Neural progenitor cell (in vitro differentiated cells): ENCODE data around the gene SPON1. TPM values are rescaled to one million over a fixed set of nuclear protein-coding genes. Genes with fewer than 3 reads are reported as not detected.
A peak's percentile ranks its signal among the peaks of the same experiment; 100 is the strongest.

Source experiments
- DNase-seq: peaks from one replicate; pipeline ENCODE4 v3.0.0-alpha.2; 2016; ENCODE audit warnings: low spot score
- H2AFZ ChIP-seq: fragments of 200-600 bp; sonication (generic); replicated peaks from 2 replicates; pipeline ENCODE4 v1.6.1; 2016; ENCODE audit warnings: antibody characterized with exemption
- H3F3A ChIP-seq: fragments of 200-600 bp; sonication (generic); 2 replicates; pipeline ENCODE4 v1.6.1; 2016; ENCODE audit warnings: antibody characterized with exemption, low read depth
- H3K27ac ChIP-seq: fragments of 200-600 bp; sonication (generic); 2 replicates; pipeline ENCODE4 v1.5.1; 2016; ENCODE audit warnings: mild to moderate bottlenecking
- H3K27me3 ChIP-seq: fragments of 200-600 bp; sonication (generic); 2 replicates; pipeline ENCODE4 v1.6.1; 2016; ENCODE audit warnings: mild to moderate bottlenecking, moderate library complexity
- H3K36me3 ChIP-seq: fragments of 200-600 bp; sonication (generic); 2 replicates; pipeline ENCODE4 v1.5.1; 2016
- H3K4me1 ChIP-seq: fragments of 200-600 bp; sonication (generic); 2 replicates; pipeline ENCODE4 v1.6.1; 2016; ENCODE audit warnings: mixed run types
- H3K4me2 ChIP-seq: fragments of 200-600 bp; sonication (generic); 2 replicates; pipeline ENCODE4 v1.6.1; 2016
- H3K4me3 ChIP-seq: fragments of 200-600 bp; sonication (generic); 2 replicates; pipeline ENCODE4 v1.5.1; 2016
- H3K79me2 ChIP-seq: fragments of 200-600 bp; sonication (generic); 2 replicates; pipeline ENCODE4 v1.6.1; 2016; ENCODE audit warnings: low read depth
- H3K9ac ChIP-seq: fragments of 200-600 bp; sonication (generic); 2 replicates; pipeline ENCODE4 v1.6.1; 2016
- H3K9me3 ChIP-seq: fragments of 200-600 bp; sonication (generic); 2 replicates; pipeline ENCODE4 v1.5.1; 2016; ENCODE audit warnings: low read depth
- H4K20me1 ChIP-seq: fragments of 200-600 bp; sonication (generic); 2 replicates; pipeline ENCODE4 v1.6.1; 2016; ENCODE audit warnings: low read depth
- H3K27ac Mint-ChIP-seq: 3 replicates; pipeline ENCODE4 v1.8.0; 2021; ENCODE audit warnings: mixed read lengths
- H3K27me3 Mint-ChIP-seq: 2 replicates; pipeline ENCODE4 v1.8.0; 2022; ENCODE audit warnings: low read depth, mild to moderate bottlenecking, inconsistent platforms, moderate library complexity, mixed read lengths; ENCODE audit not compliant: insufficient read depth
- H3K36me3 Mint-ChIP-seq: 3 replicates; pipeline ENCODE4 v1.8.0; 2021; ENCODE audit warnings: mixed read lengths
- H3K4me1 Mint-ChIP-seq: 3 replicates; pipeline ENCODE4 v1.8.0; 2021; ENCODE audit warnings: mixed read lengths
- H3K4me3 Mint-ChIP-seq: 3 replicates; pipeline ENCODE4 v1.8.0; 2021; ENCODE audit warnings: mild to moderate bottlenecking, moderate library complexity, mixed read lengths
- H3K9me3 Mint-ChIP-seq: 3 replicates; pipeline ENCODE4 v1.8.0; 2020; ENCODE audit warnings: mixed read lengths
- CTCF ChIP-seq: fragments of 200-600 bp; sonication (generic); IDR thresholded peaks from 2 replicates; pipeline ENCODE4 v1.5.1; 2017; ENCODE audit warnings: antibody characterized with exemption, mild to moderate bottlenecking
- EZH2 ChIP-seq: fragments of 200-600 bp; sonication (generic); IDR thresholded peaks from 2 replicates; pipeline ENCODE4 v1.6.1; 2017; ENCODE audit warnings: antibody characterized with exemption, mild to moderate bottlenecking, moderate library complexity
- EZH2phosphoT487 ChIP-seq: fragments of 200-600 bp; sonication (generic); IDR thresholded peaks from 2 replicates; pipeline ENCODE4 v1.6.1; 2017; ENCODE audit warnings: antibody characterized with exemption
- total RNA-seq: library from RNA; depleted of rRNA; stranded (reverse); fragments of >200 nt; gene quantifications from 2 replicates; pipeline ENCODE4 v1.2.3, GENCODE V29; 2015; ENCODE audit warnings: low replicate concordance

The SPON1 gene
- total RNA-seq, 1 donor from 2014 or later: 35.4 TPM

- Mint-ChIP-seq H3K4me1 (peaks cover 25% of the 10 kb centered on the region), H3K9me3 (no peaks in the 10 kb centered on the region), H3K27me3 (peaks cover 48% of the 10 kb centered on the region), H3K4me3 (peak overlapping the region; percentile 8), H3K36me3 (peaks cover 2% of the 10 kb centered on the region), H3K27ac (no peak overlapping the region)
- H3K9ac ChIP-seq: no peak overlapping the region
- no peak overlapping the region for H2AFZ ChIP-seq
- DNase-seq: no peak
- TF ChIP-seq EZH2: no peak
- no peak for TF ChIP-seq CTCF
- TF ChIP-seq EZH2phosphoT487: peak; percentile 48
- peaks cover 47% of the 10 kb centered on the region for H3K4me1 ChIP-seq
- H3K4me3 ChIP-seq: peak overlapping the region; percentile 56
- peaks cover 44% of the 10 kb centered on the region for H3F3A ChIP-seq
- H3K9me3 ChIP-seq: no peaks in the 10 kb centered on the region
- no peaks in the 10 kb centered on the region for H3K36me3 ChIP-seq
- H4K20me1 ChIP-seq: no peaks in the 10 kb centered on the region
- no peak overlapping the region for H3K27ac ChIP-seq
- peak overlapping the region; percentile 84 for H3K4me2 ChIP-seq
- H3K79me2 ChIP-seq: no peaks in the 10 kb centered on the region
- peaks cover 62% of the 10 kb centered on the region for H3K27me3 ChIP-seq
Measured at GRCh38 chr11:13964771-13965074, 2.2 kb downstream of the SPON1 start.

- Histone ChIP-seq H3K9ac (no peak overlapping the region), H4K20me1 (no peaks in the 10 kb centered on the region), H3K9me3 (no peaks in the 10 kb centered on the region), H3K27ac (peak overlapping the region; percentile 83), H3K4me1 (peaks cover 47% of the 10 kb centered on the region), H3F3A (peaks cover 44% of the 10 kb centered on the region), H3K4me3 (peak overlapping the region; percentile 56), H3K36me3 (no peaks in the 10 kb centered on the region), H2AFZ (no peak overlapping the region), H3K4me2 (peak overlapping the region; percentile 84), H3K27me3 (peaks cover 56% of the 10 kb centered on the region), H3K79me2 (no peaks in the 10 kb centered on the region)
- Mint-ChIP-seq H3K4me3 (peak overlapping the region; percentile 8), H3K9me3 (no peaks in the 10 kb centered on the region), H3K27ac (no peak overlapping the region), H3K36me3 (peaks cover 2% of the 10 kb centered on the region), H3K4me1 (peaks cover 25% of the 10 kb centered on the region), H3K27me3 (peaks cover 46% of the 10 kb centered on the region)
- peak; percentile 10 for TF ChIP-seq CTCF
- no peak for TF ChIP-seq EZH2phosphoT487
- DNase-seq: peak; percentile 47
Measured at GRCh38 chr11:13965337-13965736, 2.8 kb downstream of the SPON1 start.

- TF ChIP-seq CTCF (no peak), EZH2phosphoT487 (no peak), EZH2 (no peak)
- Histone ChIP-seq H3K27ac (peak overlapping the region; percentile 83), H3K4me3 (peak overlapping the region; percentile 22), H3K79me2 (no peaks in the 10 kb centered on the region), H3K4me2 (peak overlapping the region; percentile 84), H3K27me3 (peaks cover 49% of the 10 kb centered on the region), H2AFZ (no peak overlapping the region), H3K4me1 (peaks cover 47% of the 10 kb centered on the region), H3K36me3 (no peaks in the 10 kb centered on the region), H3F3A (peaks cover 44% of the 10 kb centered on the region), H4K20me1 (no peaks in the 10 kb centered on the region), H3K9me3 (no peaks in the 10 kb centered on the region), H3K9ac (no peak overlapping the region)
- H3K9me3 Mint-ChIP-seq: no peaks in the 10 kb centered on the region
- peaks cover 23% of the 10 kb centered on the region for H3K4me1 Mint-ChIP-seq
- H3K27me3 Mint-ChIP-seq: peaks cover 43% of the 10 kb centered on the region
- H3K27ac Mint-ChIP-seq: no peak overlapping the region
- no peak overlapping the region for H3K4me3 Mint-ChIP-seq
- H3K36me3 Mint-ChIP-seq: peaks cover 2% of the 10 kb centered on the region
- DNase-seq: peak; percentile 71
Measured at GRCh38 chr11:13966013-13966412, 3.5 kb downstream of the SPON1 start.
